PC-9 (cell line): ENCODE measurements around the gene FBXO48.

ENCODE experiments used
- CTCF ChIP-seq: fragments of 200-600 bp; sonication (generic); conservative IDR thresholded peaks from 2 replicates; pipeline ENCODE4 v1.6.1; 2017; ENCODE audit warnings: mixed run types, antibody characterized with exemption, mild to moderate bottlenecking, moderate library complexity
- EZH2 ChIP-seq: fragments of 200-600 bp; sonication (generic); IDR thresholded peaks from 2 replicates; pipeline ENCODE4 v1.8.0; 2017; ENCODE audit warnings: antibody characterized with exemption, low read depth

DNA sequence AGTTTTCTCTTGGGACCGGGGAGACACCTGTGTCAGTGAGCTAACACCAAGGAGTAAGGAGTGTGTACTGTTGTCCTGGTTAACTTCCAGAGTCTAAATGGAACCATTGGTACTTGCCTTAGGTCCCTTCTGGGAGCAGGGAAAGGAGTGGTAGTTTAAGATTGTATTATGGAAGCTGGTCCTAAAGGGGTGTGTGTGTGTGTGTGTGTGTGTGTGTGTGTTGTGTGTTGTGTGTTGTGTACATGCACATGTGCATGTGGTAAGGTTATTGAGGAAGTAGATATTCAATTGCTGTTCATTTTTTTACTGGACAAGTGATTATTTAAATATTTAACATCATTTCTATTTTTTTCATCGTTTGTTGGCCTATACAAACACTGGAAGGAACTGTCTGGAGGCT is 1.7 kb upstream of the FBXO48 start:
- TF ChIP-seq EZH2 (no peak), CTCF (no peak)
